Common myeloid progenitor, CD34-positive (primary cell): Measurements from ENCODE around the gene EHD4.

ENCODE experiments used
- CTCF ChIA-PET: fragments of 350-600 bp; sonication (Branson Sonifier 250); formaldehyde crosslinking; loops from one replicate; lab custom pipeline; 2021; ENCODE audit warnings: antibody characterized with exemption; lab: Charles Lee
- POLR2A ChIA-PET: fragments of 350-600 bp; sonication (Branson Sonifier 250); formaldehyde crosslinking; loops from one replicate; lab custom pipeline; 2021; ENCODE audit warnings: antibody characterized with exemption; lab: Charles Lee
- DNase-seq, 3 donors: peaks; one replicate each; pipeline versions ENCODE4 v3.0.0 to v3.0.0-alpha.2; 2013
- H3K27ac ChIP-seq, 2 experiments: 1 replicate in 1 of 2; 2 replicates in 1 of 2; pipeline ENCODE4 v1.7.0; 2013; ENCODE audit warnings: inconsistent platforms in 2 of 2, low read length in 2 of 2, mild to moderate bottlenecking in 2 of 2, low read depth in 1 of 2, moderate library complexity in 1 of 2; ENCODE audit not compliant: severe bottlenecking in 2 of 2, insufficient read depth in 1 of 2, poor library complexity in 1 of 2
- H3K27me3 ChIP-seq, 5 experiments: replicated peaks in 2 of 5; 1 replicate in 3 of 5; 2 replicates in 2 of 5; pipeline versions ENCODE4 v1.6.1 to v1.7.0; 2013; ENCODE audit warnings: low read length in 4 of 5, mild to moderate bottlenecking in 2 of 5, moderate library complexity in 2 of 5, inconsistent platforms in 1 of 5; ENCODE audit not compliant: insufficient read depth in 5 of 5, control insufficient read depth in 4 of 5
- H3K36me3 ChIP-seq, 4 experiments: 1 replicate in 2 of 4; 2 replicates in 2 of 4; pipeline versions ENCODE4 v1.6.1 to v1.7.0; 2013; ENCODE audit warnings: low read length in 3 of 4, control low read depth in 1 of 4, mild to moderate bottlenecking in 1 of 4; ENCODE audit not compliant: control insufficient read depth in 4 of 4, insufficient read depth in 4 of 4
- H3K4me1 ChIP-seq, 4 experiments: 1 replicate in 3 of 4; 2 replicates in 1 of 4; pipeline versions ENCODE4 v1.6.1 to v1.7.1; 2013; ENCODE audit warnings: low read length in 3 of 4, mild to moderate bottlenecking in 3 of 4, control low read depth in 1 of 4, inconsistent platforms in 1 of 4, moderate library complexity in 1 of 4; ENCODE audit not compliant: control insufficient read depth in 4 of 4, insufficient read depth in 4 of 4; ENCODE audit errors: control extremely low read depth in 1 of 4
- H3K4me3 ChIP-seq, 7 experiments: 1 replicate in 4 of 7; 2 replicates in 3 of 7; pipeline versions ENCODE4 v1.5.1 to v1.7.0; 2013; ENCODE audit warnings: mild to moderate bottlenecking in 7 of 7, low read length in 6 of 7, moderate library complexity in 6 of 7, inconsistent platforms in 2 of 7, low read depth in 2 of 7, control low read depth in 1 of 7; ENCODE audit not compliant: insufficient read depth in 4 of 7, control insufficient read depth in 1 of 7; ENCODE audit errors: extremely low read depth in 1 of 7
- H3K9me3 ChIP-seq, 5 experiments: 1 replicate in 4 of 5; 2 replicates in 1 of 5; pipeline versions ENCODE4 v1.6.1 to v1.7.1; 2013; ENCODE audit warnings: low read length in 4 of 5, mild to moderate bottlenecking in 2 of 5, inconsistent platforms in 1 of 5, low read depth in 1 of 5, moderate library complexity in 1 of 5; ENCODE audit not compliant: control insufficient read depth in 4 of 5, insufficient read depth in 2 of 5; ENCODE audit errors: control extremely low read depth in 1 of 5
- WGBS: methylation state at CpG from one replicate; pipeline ENCODE4 v1.1.5; 2013; ENCODE audit not compliant: insufficient coverage; 5-methylcytosine and 5-hydroxymethylcytosine counted together

The EHD4 gene

DNA sequence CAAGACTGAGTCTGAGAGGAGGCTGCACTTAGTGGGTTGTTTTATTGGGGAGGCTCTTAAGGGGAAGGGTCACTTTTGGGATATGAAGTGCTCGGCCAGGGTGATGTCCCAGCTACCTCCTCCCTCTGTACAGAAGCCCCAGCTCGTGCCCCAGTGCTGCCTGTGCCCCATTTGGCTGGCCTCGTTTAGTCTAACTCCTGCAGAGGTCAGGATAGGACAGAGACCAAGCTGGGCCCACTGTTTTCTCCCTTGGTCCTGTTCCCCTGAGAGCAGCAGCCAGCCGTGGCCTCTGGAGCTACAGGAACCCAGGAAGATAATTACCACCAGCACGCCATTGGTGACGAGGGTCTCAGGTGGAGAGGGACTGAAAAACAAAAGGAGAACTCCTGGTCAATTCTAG lies 30.0 kb upstream of the EHD4 start:
- no peak overlapping the region for H3K4me3 ChIP-seq
- 83% methylated on average over 4 of the region's 6 CpGs for WGBS
- H3K36me3 ChIP-seq = no peaks in the 10 kb centered on the region
- POLR2A ChIA-PET = no interaction called here
- H3K27ac ChIP-seq = no peak overlapping the region
- CTCF ChIA-PET = interaction anchor here (1.5 to 7.3 kb wide), 2 partner anchors 13 to 52 kb away, joined by 4 to 48 read pairs; no protein-coding TSS in a partner anchor
- no peaks in the 10 kb centered on the region for H3K4me1 ChIP-seq
- peaks cover 0 to 7% (median 0%) of the 10 kb centered on the region in 5 experiments for H3K27me3 ChIP-seq
- no peak for DNase-seq
- H3K9me3 ChIP-seq = peaks cover 0 to 1% (median 0%) of the 10 kb centered on the region in 5 experiments

GRCh38 chr15:42001236-42001635 lies 28.9 kb upstream of the EHD4 start:
- Histone ChIP-seq H3K36me3 (no peaks in the 10 kb centered on the region), H3K4me3 (no peak overlapping the region), H3K27ac (no peak overlapping the region), H3K9me3 (no peaks in the 10 kb centered on the region), H3K27me3 (peaks cover 0 to 7% (median 0%) of the 10 kb centered on the region in 5 experiments), H3K4me1 (no peaks in the 10 kb centered on the region)
- POLR2A ChIA-PET = no interaction called here
- WGBS = 89% methylated on average over 3 of the region's 4 CpGs
- CTCF ChIA-PET = interaction anchor here (7.3 kb wide), 1 partner anchor 12 kb away, joined by 48 read pairs; no protein-coding TSS in a partner anchor
- no peak for DNase-seq

- POLR2A ChIA-PET = no interaction called here
Observed at GRCh38 chr15:41999290-42000285, 27.2 kb upstream of the EHD4 start.

DNA sequence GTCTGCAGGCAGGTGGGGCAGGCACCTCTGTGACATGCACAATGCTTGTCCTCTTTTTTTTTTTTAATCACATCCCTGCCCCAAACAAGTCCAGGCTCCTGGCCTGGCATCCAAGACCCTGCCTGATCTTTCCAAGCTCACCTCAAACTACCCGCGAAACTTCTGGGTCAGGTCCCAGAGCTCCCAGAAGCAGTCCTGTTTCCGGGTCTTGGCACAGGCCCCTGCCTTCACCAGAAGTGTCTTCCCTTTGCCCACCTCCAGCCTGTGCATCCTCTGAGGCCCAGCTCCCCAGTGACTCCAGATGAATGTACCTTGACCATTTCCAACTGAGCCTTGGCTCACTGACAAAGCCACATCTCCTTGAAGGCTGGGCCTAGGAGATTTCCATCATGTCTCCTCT lies 25.5 kb upstream of the EHD4 start:
- CTCF ChIA-PET = interaction anchor here (0.7 to 7.3 kb wide), 6 partner anchors 9 to 72 kb away, joined by 3 to 48 read pairs (median 4); no protein-coding TSS in a partner anchor
- WGBS = 83% methylated on average over 3 of the region's 3 CpGs

More at GRCh38 chr15:41999290-42000285, 27.2 kb upstream of the EHD4 start:
- Histone ChIP-seq H3K4me3 (no peak overlapping the region), H3K4me1 (no peaks in the 10 kb centered on the region), H3K36me3 (no peaks in the 10 kb centered on the region), H3K9me3 (no peaks in the 10 kb centered on the region), H3K27ac (no peak overlapping the region), H3K27me3 (peaks cover 0 to 5% (median 0%) of the 10 kb centered on the region in 5 experiments)
- CTCF ChIA-PET = interaction anchor here (1.0 to 7.3 kb wide), 2 partner anchors 11 to 63 kb away, joined by 3 to 48 read pairs; no protein-coding TSS in a partner anchor
- 78% methylated on average over 12 of the region's 15 CpGs for WGBS
- DNase-seq = no peak

GRCh38 chr15:41996921-41997592 lies 24.7 kb upstream of the EHD4 start:
- Histone ChIP-seq H3K27me3 (peaks cover 0 to 2% (median 0%) of the 10 kb centered on the region in 5 experiments), H3K27ac (no peak overlapping the region), H3K36me3 (no peaks in the 10 kb centered on the region), H3K4me3 (no peak overlapping the region), H3K4me1 (no peaks in the 10 kb centered on the region), H3K9me3 (no peaks in the 10 kb centered on the region)
- ChIA-PET POLR2A (no interaction called here), CTCF (interaction anchor here (0.7 to 7.3 kb wide), 6 partner anchors 8 to 73 kb away, joined by 3 to 48 read pairs (median 5); no protein-coding TSS in a partner anchor)
- no peak for DNase-seq
- 96% methylated on average over 12 of the region's 13 CpGs for WGBS

More for the DNA sequence above, 25.5 kb upstream of the EHD4 start:
- Histone ChIP-seq H3K4me1 (no peaks in the 10 kb centered on the region), H3K27ac (no peak overlapping the region), H3K27me3 (peaks cover 0 to 2% (median 0%) of the 10 kb centered on the region in 5 experiments), H3K4me3 (no peak overlapping the region), H3K36me3 (no peaks in the 10 kb centered on the region), H3K9me3 (no peaks in the 10 kb centered on the region)
- DNase-seq = no peak
- POLR2A ChIA-PET = no interaction called here

GRCh38 chr15:41996376-41996775 lies 24.0 kb upstream of the EHD4 start:
- Histone ChIP-seq H3K36me3 (no peaks in the 10 kb centered on the region), H3K4me1 (no peaks in the 10 kb centered on the region), H3K27ac (no peak overlapping the region), H3K27me3 (peaks cover 0 to 2% (median 0%) of the 10 kb centered on the region in 5 experiments), H3K9me3 (no peaks in the 10 kb centered on the region), H3K4me3 (no peak overlapping the region)
- 93% methylated on average over 9 of the region's 10 CpGs for WGBS
- CTCF ChIA-PET = interaction anchor here (1.3 to 7.3 kb wide), 7 partner anchors 7 to 74 kb away, joined by 3 to 48 read pairs (median 6); no protein-coding TSS in a partner anchor
- POLR2A ChIA-PET = no interaction called here
- DNase-seq = no peak
